Neural progenitor cell (in vitro differentiated cells): ENCODE data around the gene IFI27L1.

Source experiments
- CTCF ChIP-seq: fragments of 200-600 bp; sonication (generic); IDR thresholded peaks from 2 replicates; pipeline ENCODE4 v1.5.1; 2017; ENCODE audit warnings: antibody characterized with exemption, mild to moderate bottlenecking
- EZH2 ChIP-seq: fragments of 200-600 bp; sonication (generic); IDR thresholded peaks from 2 replicates; pipeline ENCODE4 v1.6.1; 2017; ENCODE audit warnings: antibody characterized with exemption, mild to moderate bottlenecking, moderate library complexity
- EZH2phosphoT487 ChIP-seq: fragments of 200-600 bp; sonication (generic); IDR thresholded peaks from 2 replicates; pipeline ENCODE4 v1.6.1; 2017; ENCODE audit warnings: antibody characterized with exemption

- TF ChIP-seq CTCF, result no peak
- TF ChIP-seq EZH2phosphoT487, result no peak
- no peak for TF ChIP-seq EZH2
Measured at GRCh38 chr14:94088516-94088915, 7.4 kb downstream of the IFI27L1 start.
